Activated CD4-positive, alpha-beta T cell treated with anti-CD3 and anti-CD28 coated beads for 4 hours (primary cell): ENCODE measurements around the gene PRKG2.
"Not testable (repeated sequence)": the region's sequence is repeated elsewhere in the genome, so short reads cannot be mapped to it uniquely, and the experiment has no call there.

Experiments
- DNase-seq, 2 donors: peaks; one replicate each; pipeline ENCODE4 v3.0.0-alpha.2; 2020

Gene PRKG2

GRCh38 chr4:81153714-81154323 lies 61.2 kb downstream of the PRKG2 start:
- DNase-seq, result not testable (repeated sequence)

- DNase-seq, result no peak
These were observed 61.9 kb downstream of the PRKG2 start for GRCh38 chr4:81152839-81153713.

GRCh38 chr4:81149976-81150375 lies 65.0 kb downstream of the PRKG2 start:
- no peak for DNase-seq

- no peak for DNase-seq
These were observed 66.4 kb downstream of the PRKG2 start for GRCh38 chr4:81148576-81148975.

GRCh38 chr4:81146466-81146865 lies 68.6 kb downstream of the PRKG2 start:
- DNase-seq, result no peak

GRCh38 chr4:81143183-81143582 lies 71.8 kb downstream of the PRKG2 start:
- DNase-seq, result no peak

GRCh38 chr4:81142744-81143143 lies 72.3 kb downstream of the PRKG2 start:
- no peak for DNase-seq

- DNase-seq, result no peak
These were observed 77.1 kb downstream of the PRKG2 start for GRCh38 chr4:81137894-81138293.

GRCh38 chr4:81137446-81137845 lies 77.6 kb downstream of the PRKG2 start:
- no peak for DNase-seq

GRCh38 chr4:81136161-81136905 lies 78.7 kb downstream of the PRKG2 start:
- DNase-seq, result no peak

- no peak for DNase-seq
These were observed 79.5 kb downstream of the PRKG2 start for GRCh38 chr4:81135501-81135900.

- DNase-seq, result no peak
These were observed 83.5 kb downstream of the PRKG2 start for GRCh38 chr4:81131563-81131962.

- no peak for DNase-seq
These were observed 84.0 kb downstream of the PRKG2 start for GRCh38 chr4:81131066-81131465.

GRCh38 chr4:81130569-81130968 lies 84.5 kb downstream of the PRKG2 start:
- no peak for DNase-seq

- no peak for DNase-seq
These were observed 95.0 kb downstream of the PRKG2 start for GRCh38 chr4:81120055-81120454.

GRCh38 chr4:81118086-81118485 lies 96.9 kb downstream of the PRKG2 start:
- no peak for DNase-seq

- DNase-seq, result no peak
These were observed 98.5 kb downstream of the PRKG2 start for GRCh38 chr4:81116566-81116965.

- no peak for DNase-seq
These were observed 102.0 kb downstream of the PRKG2 start for GRCh38 chr4:81113024-81113423.

- DNase-seq, result no peak
These were observed 105.7 kb downstream of the PRKG2 start for GRCh38 chr4:81109356-81109755.

- DNase-seq, result no peak
These were observed 108.9 kb downstream of the PRKG2 start for GRCh38 chr4:81106150-81106549.

- DNase-seq, result no peak
These were observed 112.9 kb downstream of the PRKG2 start for GRCh38 chr4:81102107-81102506.

- DNase-seq, result no peak
These were observed 118.5 kb downstream of the PRKG2 start for GRCh38 chr4:81096566-81096965.

- no peak for DNase-seq
These were observed 119.6 kb downstream of the PRKG2 start for GRCh38 chr4:81095389-81095788.
